MCF 10A (cell line): ENCODE measurements around the gene TLE3. TPM values are rescaled to one million over a fixed set of nuclear protein-coding genes. Genes with fewer than 3 reads are reported as not detected.

Experiments
- BruUV-seq: library from RNA; stranded (reverse); fragments of 400-500 nt; replicated peaks from 2 replicates; lab custom pipeline; 2021; lab: Mats Ljungman, UMichigan
- CTCF ChIA-PET: fragments of 300-600 bp; sonication (Branson Sonifier 250); formaldehyde crosslinking; extraction: SDS; loops from one replicate; lab custom pipeline; 2021; ENCODE audit warnings: antibody characterized with exemption, inconsistent platforms; lab: Yijun Ruan, JAX
- POLR2A ChIA-PET: fragments of 300-600, 350-650 bp; sonication (Branson Sonifier 250); formaldehyde crosslinking; extraction: SDS; loops from one replicate; lab custom pipeline; 2020; ENCODE audit warnings: antibody characterized with exemption, inconsistent platforms; lab: Yijun Ruan, JAX
- DNase-seq: peaks from one replicate; pipeline ENCODE4 v3.0.0-alpha.2; 2018; ENCODE audit not compliant: unreplicated experiment
- H3K27ac Mint-ChIP-seq: one replicate; pipeline ENCODE4 v1.8.0; 2022; ENCODE audit warnings: mild to moderate bottlenecking, low read depth, mixed read lengths; ENCODE audit not compliant: unreplicated experiment
- H3K27me3 Mint-ChIP-seq: one replicate; pipeline ENCODE4 v1.8.0; 2022; ENCODE audit warnings: mixed read lengths; ENCODE audit not compliant: insufficient read depth, unreplicated experiment
- H3K36me3 Mint-ChIP-seq: one replicate; pipeline ENCODE4 v1.8.0; 2022; ENCODE audit warnings: mild to moderate bottlenecking, moderate library complexity, mixed read lengths; ENCODE audit not compliant: insufficient read depth, unreplicated experiment
- H3K4me1 Mint-ChIP-seq: one replicate; pipeline ENCODE4 v1.8.0; 2022; ENCODE audit warnings: mixed read lengths; ENCODE audit not compliant: insufficient read depth, unreplicated experiment
- H3K4me3 Mint-ChIP-seq: one replicate; pipeline ENCODE4 v1.8.0; 2022; ENCODE audit warnings: mild to moderate bottlenecking, moderate library complexity, mixed read lengths; ENCODE audit not compliant: unreplicated experiment
- H3K9me3 Mint-ChIP-seq: one replicate; pipeline ENCODE4 v1.8.0; 2022; ENCODE audit warnings: mixed read lengths; ENCODE audit not compliant: unreplicated experiment
- intact Hi-C: fragments of 100-400 bp; cut with micrococcal nuclease; formaldehyde crosslinking; loops from 2 replicates; pipeline ENCODE4 v1.14.1; 2022
- total RNA-seq: library from RNA; stranded (reverse); gene quantifications from 2 replicates; pipeline ENCODE4 v1.2.3, GENCODE V29; 2022
- TF ChIP-seq, protein P1 (sequence below): fragments of 200-600 bp; IDR thresholded peaks from one replicate; pipeline ENCODE4 v1.8.0; 2022; ENCODE audit warnings: antibody characterized with exemption, mild to moderate bottlenecking; ENCODE audit not compliant: unreplicated experiment

Gene TLE3
- total RNA-seq, 1 experiment from 2014 or later, result 23.2 TPM

DNA sequence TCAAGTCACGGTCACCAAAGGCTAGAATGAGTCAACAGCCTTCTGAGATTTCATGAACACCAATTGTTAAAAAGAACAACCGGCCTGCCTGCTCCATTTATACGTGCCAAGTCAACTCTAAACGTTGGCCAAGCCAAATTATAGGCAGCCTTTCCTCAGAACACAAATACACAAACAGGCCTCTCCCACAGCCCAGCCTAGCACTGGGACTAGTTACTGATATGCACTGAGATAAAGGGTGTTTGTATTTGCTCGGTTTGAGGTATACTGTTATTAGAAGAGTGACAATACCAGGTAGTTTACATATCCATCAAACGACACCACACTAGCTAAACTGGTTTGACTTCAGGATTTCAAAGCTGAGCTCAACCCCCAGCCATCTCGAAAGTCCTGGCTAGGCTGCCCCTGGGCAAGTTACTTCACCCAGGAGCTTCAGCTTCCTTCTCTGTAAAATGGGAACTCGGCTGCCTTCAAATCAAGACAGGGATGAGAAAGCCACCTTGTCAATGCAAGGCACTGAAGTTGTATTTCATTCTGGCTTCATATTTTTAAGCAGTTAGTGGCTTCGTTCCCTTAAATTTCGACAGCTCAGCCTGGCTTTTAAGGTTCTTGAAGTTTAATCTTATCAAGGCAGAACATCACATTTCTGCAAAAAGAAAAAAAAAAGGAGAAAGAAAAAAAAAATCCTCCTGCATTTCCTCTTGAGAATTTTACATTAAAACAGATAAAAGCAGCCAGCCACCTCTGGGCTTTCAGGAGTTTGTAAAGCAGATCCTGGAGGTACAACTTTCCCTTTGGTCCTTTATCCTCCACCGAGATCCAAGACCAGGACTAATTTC, 4.0 kb downstream of the TLE3 start:
- CTCF ChIA-PET, result interaction anchor here (0.5 to 0.9 kb wide), 6 partner anchors 256 to 1343 kb away, joined by 3 to 5 read pairs (median 3); no protein-coding TSS in a partner anchor
- peaks cover 37% of the 10 kb centered on the region for H3K36me3 Mint-ChIP-seq
- no TSS peak for BruUV-seq
- H3K9me3 Mint-ChIP-seq, result no peaks in the 10 kb centered on the region
- H3K27ac Mint-ChIP-seq, result no peak overlapping the region
- H3K27me3 Mint-ChIP-seq, result no peaks in the 10 kb centered on the region
- no peak for DNase-seq
- peaks cover 26% of the 10 kb centered on the region for H3K4me1 Mint-ChIP-seq
- intact Hi-C loops, result loop anchor here (10.0 kb wide), 1 partner anchor 139 kb away; no protein-coding TSS in a partner anchor
- TF ChIP-seq, protein P1, sequence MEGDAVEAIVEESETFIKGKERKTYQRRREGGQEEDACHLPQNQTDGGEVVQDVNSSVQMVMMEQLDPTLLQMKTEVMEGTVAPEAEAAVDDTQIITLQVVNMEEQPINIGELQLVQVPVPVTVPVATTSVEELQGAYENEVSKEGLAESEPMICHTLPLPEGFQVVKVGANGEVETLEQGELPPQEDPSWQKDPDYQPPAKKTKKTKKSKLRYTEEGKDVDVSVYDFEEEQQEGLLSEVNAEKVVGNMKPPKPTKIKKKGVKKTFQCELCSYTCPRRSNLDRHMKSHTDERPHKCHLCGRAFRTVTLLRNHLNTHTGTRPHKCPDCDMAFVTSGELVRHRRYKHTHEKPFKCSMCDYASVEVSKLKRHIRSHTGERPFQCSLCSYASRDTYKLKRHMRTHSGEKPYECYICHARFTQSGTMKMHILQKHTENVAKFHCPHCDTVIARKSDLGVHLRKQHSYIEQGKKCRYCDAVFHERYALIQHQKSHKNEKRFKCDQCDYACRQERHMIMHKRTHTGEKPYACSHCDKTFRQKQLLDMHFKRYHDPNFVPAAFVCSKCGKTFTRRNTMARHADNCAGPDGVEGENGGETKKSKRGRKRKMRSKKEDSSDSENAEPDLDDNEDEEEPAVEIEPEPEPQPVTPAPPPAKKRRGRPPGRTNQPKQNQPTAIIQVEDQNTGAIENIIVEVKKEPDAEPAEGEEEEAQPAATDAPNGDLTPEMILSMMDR, result no peak
- POLR2A ChIA-PET, result interaction anchor here (1.1 kb wide), 1 partner anchor 433 kb away, joined by 3 read pairs; no protein-coding TSS in a partner anchor
- H3K4me3 Mint-ChIP-seq, result no peak overlapping the region

DNA sequence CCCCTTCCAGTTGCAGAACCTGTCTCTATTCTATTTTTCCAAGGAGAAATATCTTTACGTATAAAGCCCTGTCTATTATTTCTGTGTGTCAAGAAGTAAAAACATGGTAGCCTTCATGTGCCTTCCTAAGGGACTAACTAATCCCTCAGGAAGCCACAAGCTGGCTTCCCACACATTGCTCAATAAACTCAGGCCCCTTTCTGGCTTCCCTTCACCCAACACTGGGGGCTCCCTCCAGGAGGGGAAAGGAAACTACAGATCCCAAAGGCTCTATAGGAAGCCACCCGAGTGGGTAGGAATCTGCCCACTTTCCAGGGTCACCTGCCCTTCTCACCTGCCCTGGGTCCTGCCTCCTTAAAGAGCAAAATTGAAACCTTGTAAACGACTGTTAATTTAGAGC, 4.6 kb downstream of the TLE3 start:
- Mint-ChIP-seq H3K36me3 (peaks cover 38% of the 10 kb centered on the region), H3K27me3 (no peaks in the 10 kb centered on the region), H3K27ac (no peak overlapping the region), H3K4me1 (peaks cover 20% of the 10 kb centered on the region), H3K9me3 (no peaks in the 10 kb centered on the region), H3K4me3 (no peak overlapping the region)
- POLR2A ChIA-PET, result interaction anchor here (1.3 kb wide), 1 partner anchor 69 kb away, joined by 3 read pairs; no protein-coding TSS in a partner anchor
- TF ChIP-seq, protein P1, result no peak
- intact Hi-C loops, result loop anchor here (10.0 kb wide), 1 partner anchor 138 kb away; no protein-coding TSS in a partner anchor
- DNase-seq, result no peak
- no TSS peak for BruUV-seq
- CTCF ChIA-PET, result interaction anchor here (1.1 to 1.7 kb wide), 2 partner anchors 374 to 395 kb away, joined by 4 to 7 read pairs; no protein-coding TSS in a partner anchor

DNA sequence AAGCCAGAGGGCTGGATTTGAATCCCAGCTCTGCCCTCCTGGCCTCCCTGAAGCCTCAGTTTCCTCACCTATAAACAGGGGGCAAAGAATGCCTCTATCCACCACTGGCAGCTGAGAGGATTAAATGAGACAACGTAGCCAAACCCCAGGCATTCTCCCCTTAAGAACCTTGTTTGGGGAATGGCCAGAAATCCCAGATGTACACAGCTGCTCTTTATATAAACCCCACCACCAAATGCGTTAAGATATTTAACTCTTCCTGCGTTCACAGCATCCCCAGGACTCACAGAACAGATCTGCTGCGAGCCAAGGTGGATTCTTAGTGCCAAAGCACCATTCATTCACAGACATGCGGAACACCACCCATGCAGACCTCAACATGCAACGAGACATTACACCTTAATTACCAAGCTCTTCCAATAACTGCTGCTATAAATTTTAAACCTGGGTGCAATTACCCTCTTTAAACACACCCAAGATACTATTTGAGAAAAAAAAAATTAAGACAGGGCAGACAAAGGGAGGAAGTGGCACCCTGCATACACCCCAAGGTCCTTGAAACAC, 5.2 kb downstream of the TLE3 start:
- Mint-ChIP-seq H3K9me3 (no peaks in the 10 kb centered on the region), H3K36me3 (peaks cover 38% of the 10 kb centered on the region), H3K27ac (no peak overlapping the region), H3K4me1 (peaks cover 20% of the 10 kb centered on the region), H3K4me3 (no peak overlapping the region), H3K27me3 (no peaks in the 10 kb centered on the region)
- ChIA-PET CTCF (interaction anchor here (0.6 to 1.7 kb wide), 6 partner anchors 10 to 395 kb away, joined by 3 to 7 read pairs (median 4); no protein-coding TSS in a partner anchor), POLR2A (interaction anchor here (1.3 to 1.4 kb wide), 3 partner anchors 9 to 69 kb away, joined by 3 to 4 read pairs (median 3); no protein-coding TSS in a partner anchor)
- TF ChIP-seq, protein P1, result no peak
- BruUV-seq, result no TSS peak
- intact Hi-C loops, result loop anchor here (10.0 kb wide), 1 partner anchor 138 kb away; no protein-coding TSS in a partner anchor
- DNase-seq, result no peak
